Stimulated activated CD4-positive, alpha-beta T cell treated with anti-CD3 and anti-CD28 coated beads, Interleukin-4, amount 100 ng/mL, for 24 hours (primary cell): ENCODE data around the gene EIF1B.

ENCODE experiments used
- DNase-seq: peaks from one replicate; pipeline ENCODE4 v3.0.0-alpha.2; 2020

The EIF1B gene

GRCh38 chr3:40355410-40355809 is 45.9 kb downstream of the EIF1B start:
- no peak for DNase-seq

GRCh38 chr3:40358454-40358853 is 48.9 kb downstream of the EIF1B start:
- no peak for DNase-seq
